PC-9 (cell line): ENCODE data around the gene HIPK4. TPM values are rescaled to one million over a fixed set of nuclear protein-coding genes. Genes with fewer than 3 reads are reported as not detected.
A peak's percentile ranks its signal among the peaks of the same experiment; 100 is the strongest.

ENCODE experiments used
- BruUV-seq: library from RNA; stranded (reverse); fragments of 400-500 nt; replicated peaks from 2 replicates; lab custom pipeline; 2021; lab: Mats Ljungman, UMichigan
- CTCF ChIA-PET: fragments of 300-600 bp; sonication (Branson Sonifier 250); formaldehyde crosslinking; loops from one replicate; lab custom pipeline; 2022; ENCODE audit warnings: antibody characterized with exemption; lab: Charles Lee
- POLR2A ChIA-PET: fragments of 300-600 bp; sonication (Branson Sonifier 250); formaldehyde crosslinking; loops from one replicate; lab custom pipeline; 2022; ENCODE audit warnings: antibody characterized with exemption; ENCODE audit not compliant: unreplicated experiment; lab: Charles Lee
- DNase-seq, 2 experiments: peaks; one replicate each; pipeline versions ENCODE4 v3.0.0 to v3.0.0-alpha.2; 2015 to 2022; ENCODE audit warnings: mixed read lengths in 1 of 2
- H2AFZ ChIP-seq: fragments of 200-600 bp; sonication (generic); 2 replicates; pipeline ENCODE4 v1.8.1; 2017; ENCODE audit warnings: antibody characterized with exemption
- H3F3A ChIP-seq: fragments of 200-600 bp; sonication (generic); 2 replicates; pipeline ENCODE4 v1.8.1; 2017; ENCODE audit warnings: antibody characterized with exemption, mild to moderate bottlenecking, low read depth; ENCODE audit not compliant: insufficient read depth
- H3K27ac ChIP-seq: fragments of 200-600 bp; sonication (generic); 2 replicates; pipeline ENCODE4 v1.6.1; 2016; ENCODE audit warnings: mixed run types
- H3K27me3 ChIP-seq: fragments of 200-600 bp; sonication (generic); 2 replicates; pipeline ENCODE4 v1.6.1; 2016; ENCODE audit warnings: low read depth, mixed run types; ENCODE audit not compliant: insufficient read depth
- H3K36me3 ChIP-seq: fragments of 200-600 bp; sonication (generic); 2 replicates; pipeline ENCODE4 v1.6.1; 2016; ENCODE audit warnings: low read depth, mixed run types
- H3K4me1 ChIP-seq: fragments of 200-600 bp; sonication (generic); replicated peaks from 2 replicates; pipeline ENCODE4 v1.6.1; 2016; ENCODE audit warnings: mixed run types; ENCODE audit not compliant: insufficient read depth
- H3K4me2 ChIP-seq: fragments of 200-600 bp; sonication (generic); 2 replicates; pipeline ENCODE4 v1.6.1; 2017; ENCODE audit warnings: mixed run types
- H3K4me3 ChIP-seq: fragments of 200-600 bp; sonication (generic); 2 replicates; pipeline ENCODE4 v1.6.1; 2016; ENCODE audit warnings: mixed run types
- H3K79me2 ChIP-seq: fragments of 200-600 bp; sonication (generic); 2 replicates; pipeline ENCODE4 v1.6.1; 2017; ENCODE audit warnings: low read depth, mixed run types
- H3K9me2 ChIP-seq: fragments of 200-600 bp; sonication (generic); 2 replicates; pipeline ENCODE4 v1.8.1; 2017; ENCODE audit warnings: mild to moderate bottlenecking; ENCODE audit not compliant: insufficient read depth
- H3K9me3 ChIP-seq: fragments of 200-600 bp; sonication (generic); 2 replicates; pipeline ENCODE4 v1.8.1; 2016; ENCODE audit warnings: low read depth; ENCODE audit not compliant: insufficient read depth
- H4K20me1 ChIP-seq: fragments of 200-600 bp; sonication (generic); 2 replicates; pipeline ENCODE4 v1.8.1; 2017; ENCODE audit not compliant: insufficient read depth
- EZH2 ChIP-seq: fragments of 200-600 bp; sonication (generic); IDR thresholded peaks from 2 replicates; pipeline ENCODE4 v1.8.0; 2017; ENCODE audit warnings: antibody characterized with exemption, low read depth
- intact Hi-C: fragments of 100-400 bp; cut with micrococcal nuclease; formaldehyde crosslinking; loops from one replicate; pipeline ENCODE4 v1.10.0; 2022; ENCODE audit not compliant: unreplicated experiment
- total RNA-seq: library from RNA; stranded (reverse); gene quantifications from 2 replicates; pipeline ENCODE4 v1.2.3, GENCODE V29; 2021
- TF ChIP-seq, protein P1 (sequence below): fragments of 200-600 bp; sonication (generic); conservative IDR thresholded peaks from 2 replicates; pipeline ENCODE4 v1.6.1; 2017; ENCODE audit warnings: mixed run types, antibody characterized with exemption, mild to moderate bottlenecking, moderate library complexity

Gene HIPK4
- total RNA-seq, 1 experiment from 2014 or later = 0.37 TPM

DNA sequence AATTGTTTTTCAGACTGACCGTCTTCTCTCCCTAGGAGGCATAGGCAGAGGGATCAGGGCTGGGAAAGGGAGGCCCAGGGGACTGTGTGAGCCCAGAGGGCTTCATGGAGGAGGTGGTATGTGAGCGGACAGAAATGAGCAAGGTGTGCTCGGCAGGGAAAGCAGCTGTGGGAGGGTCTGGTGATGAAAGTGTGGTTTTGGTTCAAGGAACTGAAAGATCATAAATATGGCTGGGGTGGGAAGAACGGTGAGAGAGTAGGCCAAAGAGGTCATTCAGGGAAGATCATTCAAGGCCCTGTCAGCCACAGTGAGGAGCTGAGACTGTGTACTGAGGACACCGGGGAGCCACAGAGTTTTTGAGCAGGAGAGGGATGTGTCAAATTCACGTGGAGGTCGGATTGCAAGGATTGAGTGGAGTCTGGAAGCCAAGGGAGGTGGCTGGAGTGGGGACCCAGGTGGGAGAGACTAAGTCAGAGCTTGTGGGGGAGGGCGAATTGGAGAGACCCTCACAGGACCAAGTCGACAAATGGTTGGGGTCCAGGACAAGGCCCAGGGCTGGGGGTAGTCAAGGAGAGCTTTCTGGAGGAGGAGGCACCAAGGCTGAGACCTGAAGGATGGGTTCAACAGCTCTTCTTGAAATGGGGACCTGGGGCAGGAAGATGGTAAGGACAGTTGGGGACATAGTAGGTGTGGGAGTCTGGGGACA lies 33.9 kb downstream of the HIPK4 start:
- H3K36me3 ChIP-seq = no peaks in the 10 kb centered on the region
- H3F3A ChIP-seq = no peaks in the 10 kb centered on the region; the same call in 1 of the 2 replicates
- intact Hi-C loops = no loop called here
- no peaks in the 10 kb centered on the region for H3K27me3 ChIP-seq
- DNase-seq = no peak
- no peaks in the 10 kb centered on the region for H3K4me1 ChIP-seq
- no peak overlapping the region for H3K27ac ChIP-seq
- ChIA-PET POLR2A (interaction anchor here (0.5 to 0.7 kb wide), 2 partner anchors 199 to 886 kb away, joined by 3 read pairs; no protein-coding TSS in a partner anchor), CTCF (no interaction called here)
- BruUV-seq = no TSS peak
- no peak overlapping the region for H3K4me2 ChIP-seq
- no peak overlapping the region for H3K4me3 ChIP-seq
- TF ChIP-seq EZH2 = no peak
- TF ChIP-seq, protein P1, sequence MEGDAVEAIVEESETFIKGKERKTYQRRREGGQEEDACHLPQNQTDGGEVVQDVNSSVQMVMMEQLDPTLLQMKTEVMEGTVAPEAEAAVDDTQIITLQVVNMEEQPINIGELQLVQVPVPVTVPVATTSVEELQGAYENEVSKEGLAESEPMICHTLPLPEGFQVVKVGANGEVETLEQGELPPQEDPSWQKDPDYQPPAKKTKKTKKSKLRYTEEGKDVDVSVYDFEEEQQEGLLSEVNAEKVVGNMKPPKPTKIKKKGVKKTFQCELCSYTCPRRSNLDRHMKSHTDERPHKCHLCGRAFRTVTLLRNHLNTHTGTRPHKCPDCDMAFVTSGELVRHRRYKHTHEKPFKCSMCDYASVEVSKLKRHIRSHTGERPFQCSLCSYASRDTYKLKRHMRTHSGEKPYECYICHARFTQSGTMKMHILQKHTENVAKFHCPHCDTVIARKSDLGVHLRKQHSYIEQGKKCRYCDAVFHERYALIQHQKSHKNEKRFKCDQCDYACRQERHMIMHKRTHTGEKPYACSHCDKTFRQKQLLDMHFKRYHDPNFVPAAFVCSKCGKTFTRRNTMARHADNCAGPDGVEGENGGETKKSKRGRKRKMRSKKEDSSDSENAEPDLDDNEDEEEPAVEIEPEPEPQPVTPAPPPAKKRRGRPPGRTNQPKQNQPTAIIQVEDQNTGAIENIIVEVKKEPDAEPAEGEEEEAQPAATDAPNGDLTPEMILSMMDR = no peak
- H3K9me3 ChIP-seq = no peaks in the 10 kb centered on the region
- H4K20me1 ChIP-seq = no peaks in the 10 kb centered on the region
- H2AFZ ChIP-seq = no peak overlapping the region
- H3K79me2 ChIP-seq = no peaks in the 10 kb centered on the region
- no peaks in the 10 kb centered on the region for H3K9me2 ChIP-seq

DNA sequence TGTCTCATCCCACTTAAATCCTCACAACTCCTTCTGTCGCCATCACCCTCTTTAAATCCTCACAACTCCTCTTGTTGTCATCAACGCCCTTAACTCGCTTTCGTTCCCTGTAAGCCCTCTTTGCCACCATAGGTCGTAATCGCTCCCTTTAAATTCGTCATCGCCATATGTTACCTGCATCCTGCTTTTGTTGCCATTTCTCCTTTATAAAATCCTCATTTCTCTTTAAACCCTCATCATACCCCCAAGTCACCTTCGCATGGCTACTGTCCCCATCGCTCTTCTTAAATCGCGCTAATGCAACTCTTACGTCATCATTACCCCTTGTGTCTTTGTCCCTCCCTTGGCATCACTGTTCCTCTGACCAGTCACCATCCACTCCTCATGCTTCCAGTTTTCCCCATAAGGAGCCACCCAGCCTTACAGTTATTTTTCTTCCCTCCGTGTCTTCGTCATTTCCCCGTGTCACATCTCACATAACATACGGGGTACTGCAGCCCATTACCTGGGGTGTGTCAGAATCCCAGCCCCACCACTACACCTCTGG lies 40.9 kb downstream of the HIPK4 start:
- no peaks in the 10 kb centered on the region for H3K9me3 ChIP-seq
- H3K4me2 ChIP-seq = peak overlapping the region; percentile 95
- TF ChIP-seq EZH2 = no peak
- TF ChIP-seq, protein P1 = no peak
- no peaks in the 10 kb centered on the region; the same call in 1 of the 2 replicates for H3F3A ChIP-seq
- no peaks in the 10 kb centered on the region for H3K36me3 ChIP-seq
- ChIA-PET POLR2A (interaction anchor here (0.6 kb wide), 2 partner anchors 96 to 117 kb away, joined by 3 read pairs; partner anchors contain the start of gene BLVRB), CTCF (interaction anchor here (0.7 kb wide), 1 partner anchor 455 kb away, joined by 16 read pairs; no protein-coding TSS in a partner anchor)
- DNase-seq = peak in 1 of 2 experiments; percentile 22
- peak overlapping the region; percentile 96 for H3K4me3 ChIP-seq
- BruUV-seq = TSS peak; percentile 80
- peaks cover 33% of the 10 kb centered on the region for H3K79me2 ChIP-seq
- peak overlapping the region; percentile 97 for H2AFZ ChIP-seq
- H3K27ac ChIP-seq = peak overlapping the region; percentile 32; the same call in 1 of the 2 replicates
- intact Hi-C loops = loop anchor here (1.0 to 5.0 kb wide), 4 partner anchors 43 to 172 kb away; partner anchors contain the start of genes BLVRB, HIPK4 and SERTAD3
- peaks cover 17% of the 10 kb centered on the region; the same call in 1 of the 2 replicates for H3K4me1 ChIP-seq
- no peaks in the 10 kb centered on the region for H3K9me2 ChIP-seq
- no peaks in the 10 kb centered on the region for H3K27me3 ChIP-seq
- H4K20me1 ChIP-seq = no peaks in the 10 kb centered on the region

DNA sequence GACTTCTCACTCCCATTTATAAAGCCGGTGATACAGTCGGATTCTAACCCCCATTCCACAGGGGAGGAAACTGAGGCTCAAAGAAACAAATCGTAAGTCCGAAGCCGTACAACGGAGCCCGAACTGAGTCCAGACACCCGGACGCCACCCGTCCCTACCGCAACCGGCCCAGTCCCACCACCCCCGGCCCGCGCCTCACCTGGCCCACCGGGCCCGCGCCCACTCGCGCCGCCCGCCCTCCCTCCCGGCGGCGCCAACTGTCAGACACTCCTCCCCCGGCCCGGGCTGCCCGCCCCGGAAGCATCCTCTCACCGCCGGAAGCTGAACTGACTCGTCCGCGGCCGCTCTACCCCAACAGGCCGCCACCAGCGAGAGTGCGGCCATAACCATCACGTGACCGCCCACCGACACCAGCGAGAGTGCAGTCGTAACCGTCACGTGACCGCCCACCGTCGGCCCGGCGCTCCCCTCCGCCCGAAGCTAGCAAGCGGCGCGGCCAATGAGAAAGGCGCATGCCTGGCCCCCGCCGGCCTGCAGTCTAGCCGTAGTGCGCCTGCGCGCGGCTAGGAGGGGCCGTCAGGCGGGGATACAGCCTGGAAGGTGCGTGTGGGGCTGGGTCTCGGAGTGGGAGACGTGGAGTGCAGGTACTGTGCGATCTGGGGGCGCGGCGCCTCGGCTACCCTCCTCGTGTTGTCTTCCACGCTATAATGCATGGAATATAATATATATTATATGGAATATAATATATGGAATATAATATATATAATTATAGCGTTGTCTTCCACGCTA lies 41.7 kb downstream of the HIPK4 start, which contains the start of the genes C19orf47 and PLD3:
Gene C19orf47, minus strand, starts transcription at position 273 of the 789 bp plus-strand sequence. CDS start 6,540 bp downstream, outside the sequence.
Gene PLD3, plus strand, starts transcription at position 571 of the 789 bp plus-strand sequence. CDS start 17,789 bp downstream, outside the sequence.
- H3K4me1 ChIP-seq = peaks cover 17% of the 10 kb centered on the region; the same call in 1 of the 2 replicates
- peak within 1 kb of the TSS; percentile 99 for H2AFZ ChIP-seq
- no peaks in the 10 kb centered on the region for H3K27me3 ChIP-seq
- no peaks in the 10 kb centered on the region for H3K36me3 ChIP-seq
- CTCF ChIA-PET = interaction anchor here (0.7 kb wide), 3 partner anchors 286 to 556 kb away, joined by 5 to 22 read pairs (median 16); no protein-coding TSS in a partner anchor
- peaks cover 33% of the 10 kb centered on the region for H3K79me2 ChIP-seq
- H3K27ac ChIP-seq = peak within 1 kb of the TSS; percentile 32; the same call in 1 of the 2 replicates
- TF ChIP-seq, protein P1 = no peak
- no peak for TF ChIP-seq EZH2
- no peaks in the 10 kb centered on the region; the same call in 1 of the 2 replicates for H3F3A ChIP-seq
- no peaks in the 10 kb centered on the region for H3K9me2 ChIP-seq
- POLR2A ChIA-PET = interaction anchor here (0.6 kb wide), 6 partner anchors 96 to 450 kb away, joined by 3 to 4 read pairs (median 3); partner anchors contain the start of gene BLVRB
- H3K4me3 ChIP-seq = peak within 1 kb of the TSS; percentile 96
- H3K9me3 ChIP-seq = no peaks in the 10 kb centered on the region
- BruUV-seq = no TSS peak
- no peaks in the 10 kb centered on the region for H4K20me1 ChIP-seq
- peak within 1 kb of the TSS; percentile 95 for H3K4me2 ChIP-seq
- peak; percentile 95 to 99 for DNase-seq
- intact Hi-C loops = loop anchor here (1.0 to 5.0 kb wide), 4 partner anchors 44 to 172 kb away; partner anchors contain the start of genes BLVRB, HIPK4 and SERTAD3
